Calu3 (cell line): ENCODE measurements around the gene VCL. TPM values are rescaled to one million over a fixed set of nuclear protein-coding genes. Genes with fewer than 3 reads are reported as not detected.
A peak's percentile ranks its signal among the peaks of the same experiment; 100 is the strongest.
"Not testable (repeated sequence)": the region's sequence is repeated elsewhere in the genome, so short reads cannot be mapped to it uniquely, and the experiment has no call there.

ENCODE experiments used
- BruUV-seq: library from RNA; stranded (reverse); fragments of 400-500 nt; replicated peaks from 2 replicates; lab custom pipeline; 2021; lab: Mats Ljungman, UMichigan
- CTCF ChIA-PET: fragments of 300-600 bp; sonication (Branson Sonifier 250); formaldehyde crosslinking; loops from one replicate; lab custom pipeline; 2022; ENCODE audit warnings: antibody characterized with exemption; lab: Charles Lee
- DNase-seq: peaks from one replicate; pipeline ENCODE4 v3.0.0; 2022
- H3K27ac Mint-ChIP-seq: one replicate; pipeline ENCODE4 v1.8.0; 2022; ENCODE audit warnings: mixed read lengths; ENCODE audit not compliant: unreplicated experiment
- H3K27me3 Mint-ChIP-seq: one replicate; pipeline ENCODE4 v1.8.0; 2022; ENCODE audit warnings: mixed read lengths; ENCODE audit not compliant: unreplicated experiment
- H3K36me3 Mint-ChIP-seq: one replicate; pipeline ENCODE4 v1.8.0; 2022; ENCODE audit warnings: mild to moderate bottlenecking, moderate library complexity, mixed read lengths; ENCODE audit not compliant: insufficient read depth, unreplicated experiment
- H3K4me1 Mint-ChIP-seq: one replicate; pipeline ENCODE4 v1.8.0; 2022; ENCODE audit warnings: mild to moderate bottlenecking, low read depth, mixed read lengths; ENCODE audit not compliant: unreplicated experiment
- H3K4me3 Mint-ChIP-seq: one replicate; pipeline ENCODE4 v1.8.0; 2022; ENCODE audit warnings: mild to moderate bottlenecking, low read depth, moderate library complexity, mixed read lengths; ENCODE audit not compliant: unreplicated experiment
- H3K9me3 Mint-ChIP-seq: one replicate; pipeline ENCODE4 v1.8.0; 2022; ENCODE audit warnings: low read depth, mixed read lengths; ENCODE audit not compliant: unreplicated experiment
- intact Hi-C: fragments of 100-400 bp; cut with micrococcal nuclease; formaldehyde crosslinking; loops from one replicate; pipeline ENCODE4 v1.10.0; 2022; ENCODE audit not compliant: unreplicated experiment
- total RNA-seq: library from RNA; stranded (reverse); gene quantifications from 2 replicates; pipeline ENCODE4 v1.2.3, GENCODE V29; 2022
- TF ChIP-seq, protein P1 (sequence below): fragments of 200-600 bp; IDR thresholded peaks from one replicate; pipeline ENCODE4 v1.8.0; 2022; ENCODE audit warnings: antibody characterized with exemption; ENCODE audit not compliant: unreplicated experiment

The VCL gene
- total RNA-seq, 1 experiment from 2014 or later = 237 TPM

- CTCF ChIA-PET = interaction anchor here (1.0 to 1.4 kb wide), 7 partner anchors 12 to 132 kb away, joined by 3 to 5 read pairs (median 3); no protein-coding TSS in a partner anchor
- H3K4me1 Mint-ChIP-seq = peaks cover 49% of the 10 kb centered on the region
- TF ChIP-seq, protein P1, sequence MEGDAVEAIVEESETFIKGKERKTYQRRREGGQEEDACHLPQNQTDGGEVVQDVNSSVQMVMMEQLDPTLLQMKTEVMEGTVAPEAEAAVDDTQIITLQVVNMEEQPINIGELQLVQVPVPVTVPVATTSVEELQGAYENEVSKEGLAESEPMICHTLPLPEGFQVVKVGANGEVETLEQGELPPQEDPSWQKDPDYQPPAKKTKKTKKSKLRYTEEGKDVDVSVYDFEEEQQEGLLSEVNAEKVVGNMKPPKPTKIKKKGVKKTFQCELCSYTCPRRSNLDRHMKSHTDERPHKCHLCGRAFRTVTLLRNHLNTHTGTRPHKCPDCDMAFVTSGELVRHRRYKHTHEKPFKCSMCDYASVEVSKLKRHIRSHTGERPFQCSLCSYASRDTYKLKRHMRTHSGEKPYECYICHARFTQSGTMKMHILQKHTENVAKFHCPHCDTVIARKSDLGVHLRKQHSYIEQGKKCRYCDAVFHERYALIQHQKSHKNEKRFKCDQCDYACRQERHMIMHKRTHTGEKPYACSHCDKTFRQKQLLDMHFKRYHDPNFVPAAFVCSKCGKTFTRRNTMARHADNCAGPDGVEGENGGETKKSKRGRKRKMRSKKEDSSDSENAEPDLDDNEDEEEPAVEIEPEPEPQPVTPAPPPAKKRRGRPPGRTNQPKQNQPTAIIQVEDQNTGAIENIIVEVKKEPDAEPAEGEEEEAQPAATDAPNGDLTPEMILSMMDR = no peak
- no peaks in the 10 kb centered on the region for H3K27me3 Mint-ChIP-seq
- H3K4me3 Mint-ChIP-seq = no peak overlapping the region
- intact Hi-C loops = loop anchor here (2.0 kb wide), 1 partner anchor 13 kb away; the partner anchor contains the start of gene VCL
- peak overlapping the region; percentile 45 for H3K27ac Mint-ChIP-seq
- no TSS peak for BruUV-seq
- H3K9me3 Mint-ChIP-seq = no peaks in the 10 kb centered on the region
- peaks cover 48% of the 10 kb centered on the region for H3K36me3 Mint-ChIP-seq
- peak; percentile 30 for DNase-seq
These were observed 13.9 kb downstream of the VCL start for GRCh38 chr10:74011770-74012169.

DNA sequence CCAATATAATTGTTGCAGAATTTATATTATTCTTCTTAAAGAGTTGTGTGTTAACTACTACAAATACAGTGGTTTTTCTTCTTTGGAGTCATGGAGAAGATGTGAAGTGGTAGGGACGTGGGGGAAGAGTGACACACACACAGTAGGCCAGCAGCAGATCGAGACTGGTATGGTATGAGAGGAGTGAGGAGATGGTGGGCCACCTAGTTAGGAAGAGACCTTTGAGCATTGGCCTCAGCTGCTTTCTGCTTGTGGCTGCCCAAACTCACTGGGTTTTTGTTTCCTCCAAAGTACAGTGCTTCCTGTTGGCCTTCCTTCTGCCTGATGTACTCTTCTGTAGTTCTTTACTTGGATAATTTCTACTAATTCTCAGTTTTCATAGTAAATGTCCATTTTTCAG, 14.6 kb downstream of the VCL start:
- CTCF ChIA-PET = interaction anchor here (0.8 to 1.4 kb wide), 5 partner anchors 13 to 56 kb away, joined by 3 read pairs; no protein-coding TSS in a partner anchor
- intact Hi-C loops = loop anchor here (2.0 kb wide), 1 partner anchor 14 kb away; the partner anchor contains the start of gene VCL
- TF ChIP-seq, protein P1 = no peak
- Mint-ChIP-seq H3K27ac (peak overlapping the region; percentile 23), H3K4me1 (peaks cover 42% of the 10 kb centered on the region), H3K27me3 (no peaks in the 10 kb centered on the region), H3K9me3 (no peaks in the 10 kb centered on the region), H3K4me3 (no peak overlapping the region), H3K36me3 (peaks cover 47% of the 10 kb centered on the region)
- no TSS peak for BruUV-seq
- DNase-seq = no peak

GRCh38 chr10:74013004-74013403, 15.1 kb downstream of the VCL start:
- Mint-ChIP-seq H3K27ac (peak overlapping the region; percentile 23), H3K36me3 (peaks cover 45% of the 10 kb centered on the region)

GRCh38 chr10:74014574-74014973, 16.7 kb downstream of the VCL start:
- H3K27me3 Mint-ChIP-seq, H3K4me3 Mint-ChIP-seq, CTCF ChIA-PET, intact Hi-C loops, H3K9me3 Mint-ChIP-seq, BruUV-seq, DNase-seq, H3K27ac Mint-ChIP-seq: not testable (repeated sequence)
- Mint-ChIP-seq H3K4me1 (peaks cover 45% of the 10 kb centered on the region), H3K36me3 (peaks cover 41% of the 10 kb centered on the region)

More at GRCh38 chr10:74013004-74013403, 15.1 kb downstream of the VCL start:
- Mint-ChIP-seq H3K4me1 (peaks cover 40% of the 10 kb centered on the region), H3K4me3 (no peak overlapping the region), H3K9me3 (no peaks in the 10 kb centered on the region), H3K27me3 (no peaks in the 10 kb centered on the region)
- TF ChIP-seq, protein P1 = no peak
- intact Hi-C loops = loop anchor here (2.0 kb wide), 1 partner anchor 14 kb away; the partner anchor contains the start of gene VCL
- CTCF ChIA-PET = no interaction called here
- no peak for DNase-seq
- BruUV-seq = no TSS peak

- no peaks in the 10 kb centered on the region for H3K27me3 Mint-ChIP-seq
- H3K9me3 Mint-ChIP-seq = no peaks in the 10 kb centered on the region
- TF ChIP-seq, protein P1 = no peak
- CTCF ChIA-PET = no interaction called here
- no TSS peak for BruUV-seq
- H3K4me1 Mint-ChIP-seq = peaks cover 35% of the 10 kb centered on the region
- peaks cover 32% of the 10 kb centered on the region for H3K36me3 Mint-ChIP-seq
- H3K4me3 Mint-ChIP-seq = no peak overlapping the region
- intact Hi-C loops = no loop called here
- no peak overlapping the region for H3K27ac Mint-ChIP-seq
- no peak for DNase-seq
These were observed 20.3 kb downstream of the VCL start for GRCh38 chr10:74018241-74018640.
